HEK293 (cell line): ENCODE measurements around the gene HOMER1.

Experiments
- CTCF ChIA-PET: fragments of 350-600 bp; formaldehyde crosslinking; extraction: SDS; loops from one replicate; lab custom pipeline; 2021; ENCODE audit warnings: antibody characterized with exemption; lab: Yijun Ruan, JAX
- POLR2A ChIA-PET: fragments of 300-600 bp; formaldehyde crosslinking; extraction: SDS; loops from one replicate; lab custom pipeline; 2020; ENCODE audit warnings: antibody characterized with exemption, inconsistent platforms; lab: Yijun Ruan, JAX
- H3K27ac ChIP-seq: fragments of 200-500 bp; sonication (Bioruptor generic); 2 replicates; pipeline ENCODE4 v1.5.1; 2014; ENCODE audit warnings: low read depth, low read length, control low read depth, inconsistent platforms; ENCODE audit errors: extremely low read depth
- H3K36me3 ChIP-seq, 2 experiments: fragments of 200-500 bp in 1 of 2; sonication (Bioruptor generic) in 1 of 2; 1 replicate in 1 of 2; 2 replicates in 1 of 2; pipeline ENCODE4 v1.5.1; 2014 to 2017; ENCODE audit warnings: inconsistent platforms in 2 of 2, low read length in 2 of 2; ENCODE audit not compliant: control insufficient read depth in 2 of 2, insufficient read depth in 1 of 2
- H3K4me1 ChIP-seq: fragments of 200-500 bp; sonication (Bioruptor generic); 2 replicates; pipeline ENCODE4 v1.5.1; 2014; ENCODE audit warnings: mild to moderate bottlenecking, low read length, inconsistent platforms; ENCODE audit not compliant: control insufficient read depth, insufficient read depth
- H3K4me3 ChIP-seq: 2 replicates; pipeline ENCODE4 v1.5.1; 2011; ENCODE audit warnings: low read depth, mild to moderate bottlenecking, control low read depth, low read length, moderate library complexity
- H3K9me3 ChIP-seq: fragments of 200-500 bp; sonication (Bioruptor generic); 2 replicates; pipeline ENCODE4 v1.5.1; 2014; ENCODE audit warnings: low read depth, low read length, inconsistent platforms; ENCODE audit not compliant: control insufficient read depth, insufficient read depth
- FEZF1 ChIP-seq: fragments of 450-650 bp; formaldehyde crosslinking; IDR thresholded peaks from 2 replicates; pipeline ENCODE4 v1.5.1; 2016; ENCODE audit warnings: missing biosample characterization, missing genetic modification characterization
- MEIS1 ChIP-seq: sonication (generic); formaldehyde crosslinking; IDR thresholded peaks from 2 replicates; pipeline ENCODE4 v1.8.1; 2022; ENCODE audit warnings: missing genetic modification reagents, mild to moderate bottlenecking, borderline replicate concordance
- OVOL3 ChIP-seq: fragments of 450-650 bp; formaldehyde crosslinking; IDR thresholded peaks from 2 replicates; pipeline ENCODE4 v1.5.1; 2016; ENCODE audit warnings: missing biosample characterization, missing genetic modification characterization
- WT1 ChIP-seq: fragments of 450-650 bp; formaldehyde crosslinking; IDR thresholded peaks from 2 replicates; pipeline ENCODE4 v1.5.1; 2016; ENCODE audit warnings: missing biosample characterization, missing genetic modification characterization
- ZBTB1 ChIP-seq: fragments of 450-650 bp; formaldehyde crosslinking; IDR thresholded peaks from 2 replicates; pipeline ENCODE4 v1.5.1; 2016; ENCODE audit warnings: missing biosample characterization, missing genetic modification characterization
- ZBTB26 ChIP-seq: fragments of 450-650 bp; formaldehyde crosslinking; optimal IDR thresholded peaks from 2 replicates; pipeline ENCODE3; 2016; ENCODE audit warnings: missing biosample characterization, mild to moderate bottlenecking, missing genetic modification characterization
- ZNF157 ChIP-seq: fragments of 450-650 bp; formaldehyde crosslinking; IDR thresholded peaks from 2 replicates; pipeline ENCODE4 v1.5.1; 2016; ENCODE audit warnings: missing biosample characterization, missing genetic modification characterization
- ZNF174 ChIP-seq: fragments of 450-650 bp; formaldehyde crosslinking; IDR thresholded peaks from 2 replicates; pipeline ENCODE4 v1.5.0; 2017; ENCODE audit warnings: missing biosample characterization, mild to moderate bottlenecking, missing genetic modification characterization
- ZNF175 ChIP-seq: fragments of 450-650 bp; formaldehyde crosslinking; IDR thresholded peaks from 2 replicates; pipeline ENCODE4 v1.5.1; 2016; ENCODE audit warnings: missing biosample characterization, missing genetic modification characterization
- ZNF366 ChIP-seq: fragments of 450-650 bp; formaldehyde crosslinking; conservative IDR thresholded peaks from 2 replicates; pipeline ENCODE4 v1.5.1; 2016; ENCODE audit warnings: missing biosample characterization, missing genetic modification characterization
- ZNF404 ChIP-seq: fragments of 450-650 bp; formaldehyde crosslinking; IDR thresholded peaks from 2 replicates; pipeline ENCODE4 v1.5.1; 2017; ENCODE audit warnings: missing biosample characterization, missing genetic modification characterization
- ZNF580 ChIP-seq: fragments of 450-650 bp; formaldehyde crosslinking; IDR thresholded peaks from 2 replicates; pipeline ENCODE4 v1.5.1; 2016; ENCODE audit warnings: missing biosample characterization, missing genetic modification characterization
- ZNF654 ChIP-seq: fragments of 450-650 bp; formaldehyde crosslinking; IDR thresholded peaks from 2 replicates; pipeline ENCODE4 v1.5.1; 2016; ENCODE audit warnings: low read depth, missing biosample characterization, missing genetic modification characterization
- ZNF701 ChIP-seq: fragments of 450-650 bp; formaldehyde crosslinking; IDR thresholded peaks from 2 replicates; pipeline ENCODE4 v1.5.1; 2016; ENCODE audit warnings: missing biosample characterization, missing genetic modification characterization
- ZNF830 ChIP-seq: fragments of 450-650 bp; IDR thresholded peaks from 2 replicates; pipeline ENCODE4 v1.5.0; 2018; ENCODE audit warnings: missing biosample characterization, missing genetic modification characterization, low read depth, mild to moderate bottlenecking, moderate library complexity

HOMER1 gene

GRCh38 chr5:79430196-79430595, 83.7 kb downstream of the HOMER1 start:
- CTCF ChIA-PET, result no interaction called here
- no peaks in the 10 kb centered on the region for H3K9me3 ChIP-seq
- TF ChIP-seq ZNF174 (tag by site-specific recombination) (no peak), ZNF580 (tag by site-specific recombination) (no peak), ZNF157 (no peak)
- H3K27ac ChIP-seq, result no peak overlapping the region
- no peaks in the 10 kb centered on the region for H3K4me1 ChIP-seq
- POLR2A ChIA-PET, result no interaction called here
- peaks cover 0 to 2% of the 10 kb centered on the region in 2 experiments; a peak in 2 of 3 replicates for H3K36me3 ChIP-seq
- no peak overlapping the region for H3K4me3 ChIP-seq

GRCh38 chr5:79423296-79423695, 90.6 kb downstream of the HOMER1 start:
- no peaks in the 10 kb centered on the region for H3K4me1 ChIP-seq
- H3K36me3 ChIP-seq, result no peaks in the 10 kb centered on the region; a peak in 1 of 3 replicates
- CTCF ChIA-PET, result interaction anchor here (0.7 kb wide), 1 partner anchor 295 kb away, joined by 4 read pairs; no protein-coding TSS in a partner anchor
- POLR2A ChIA-PET, result no interaction called here
- no peak overlapping the region for H3K4me3 ChIP-seq
- no peak overlapping the region for H3K27ac ChIP-seq
- no peaks in the 10 kb centered on the region for H3K9me3 ChIP-seq
- no peak for TF ChIP-seq ZNF175 (tag by site-specific recombination)
- no peak for TF ChIP-seq ZNF580 (tag by site-specific recombination)
- no peak for TF ChIP-seq OVOL3
- TF ChIP-seq ZBTB26 (tag by site-specific recombination), result no peak

GRCh38 chr5:79420248-79420647, 93.7 kb downstream of the HOMER1 start:
- no peak for TF ChIP-seq MEIS1 (CRISPR knock-in tag)
- TF ChIP-seq ZNF654, result no peak
- no peak for TF ChIP-seq ZNF701
- no peak for TF ChIP-seq ZNF404
- Histone ChIP-seq H3K36me3 (no peaks in the 10 kb centered on the region; a peak in 1 of 3 replicates), H3K27ac (no peak overlapping the region), H3K4me3 (no peak overlapping the region), H3K4me1 (no peaks in the 10 kb centered on the region), H3K9me3 (no peaks in the 10 kb centered on the region)
- POLR2A ChIA-PET, result no interaction called here
- CTCF ChIA-PET, result no interaction called here

- ChIA-PET CTCF (interaction anchor here (0.6 kb wide), 1 partner anchor 635 kb away, joined by 5 read pairs; no protein-coding TSS in a partner anchor), POLR2A (no interaction called here)
- no peaks in the 10 kb centered on the region; a peak in 1 of 3 replicates for H3K36me3 ChIP-seq
- TF ChIP-seq ZBTB1 (tag by site-specific recombination), result no peak
- TF ChIP-seq ZNF366 (tag by site-specific recombination), result no peak
- no peak for TF ChIP-seq FEZF1 (tag by site-specific recombination)
- no peak for TF ChIP-seq ZNF580 (tag by site-specific recombination)
- no peak for TF ChIP-seq WT1 (tag by site-specific recombination)
- no peak for TF ChIP-seq ZNF830 (tag by site-specific recombination)
- no peaks in the 10 kb centered on the region for H3K4me1 ChIP-seq
- no peaks in the 10 kb centered on the region for H3K9me3 ChIP-seq
- H3K4me3 ChIP-seq, result no peak overlapping the region
- no peak overlapping the region for H3K27ac ChIP-seq
Measured at GRCh38 chr5:79418276-79418675, 95.7 kb downstream of the HOMER1 start.
